GM21786 (cell line): ENCODE data around the gene GATAD2A.

ENCODE experiments used
- ATAC-seq: cut with Tn5 transposase; IDR thresholded peaks from one replicate; pipeline ENCODE4 v1.9.1; 2021; ENCODE audit not compliant: unreplicated experiment

The GATAD2A gene

GRCh38 chr19:19530423-19530804 is 124.9 kb downstream of the GATAD2A start:
- no peak for ATAC-seq

GRCh38 chr19:19530889-19531288 is 125.4 kb downstream of the GATAD2A start:
- ATAC-seq = no peak

GRCh38 chr19:19531951-19532805 is 126.7 kb downstream of the GATAD2A start:
- ATAC-seq = no peak

GRCh38 chr19:19532806-19533701 is 127.6 kb downstream of the GATAD2A start:
- no peak for ATAC-seq

GRCh38 chr19:19533841-19534240 is 128.4 kb downstream of the GATAD2A start:
- ATAC-seq = no peak

GRCh38 chr19:19534556-19535265 is 129.2 kb downstream of the GATAD2A start:
- ATAC-seq = no peak

- no peak for ATAC-seq
These were observed 130.1 kb downstream of the GATAD2A start for GRCh38 chr19:19535311-19536191.

- no peak for ATAC-seq
These were observed 131.9 kb downstream of the GATAD2A start for GRCh38 chr19:19537075-19538048.

GRCh38 chr19:19538061-19538784 is 132.7 kb downstream of the GATAD2A start, which contains the start of gene CILP2:
CILP2 (plus strand) TSS chr19:19538265; CDS start chr19:19538350, 85 bp downstream.
- ATAC-seq = no peak

GRCh38 chr19:19538785-19539166 is 133.3 kb downstream of the GATAD2A start:
- ATAC-seq = no peak

GRCh38 chr19:19539698-19540063 is 134.2 kb downstream of the GATAD2A start:
- ATAC-seq = no peak

GRCh38 chr19:19540064-19540714 is 134.7 kb downstream of the GATAD2A start:
- ATAC-seq = no peak

GRCh38 chr19:19540715-19541515 is 135.4 kb downstream of the GATAD2A start:
- no peak for ATAC-seq

GRCh38 chr19:19541616-19542015 is 136.1 kb downstream of the GATAD2A start:
- no peak for ATAC-seq

GRCh38 chr19:19542507-19542906 is 137.0 kb downstream of the GATAD2A start:
- no peak for ATAC-seq

GRCh38 chr19:19543101-19543500 is 137.6 kb downstream of the GATAD2A start:
- ATAC-seq = no peak

- ATAC-seq = no peak
These were observed 138.2 kb downstream of the GATAD2A start for GRCh38 chr19:19543640-19544039.
